HG02981 (cell line): ENCODE results near the gene PLEKHA4.

ENCODE experiments used
- ATAC-seq: cut with Tn5 transposase; IDR thresholded peaks from one replicate; pipeline ENCODE4 v1.9.1; 2021; ENCODE audit warnings: mild to moderate bottlenecking, moderate library complexity; ENCODE audit not compliant: unreplicated experiment

PLEKHA4 gene

GRCh38 chr19:48833977-48834376 is 34.4 kb downstream of the PLEKHA4 start:
- no peak for ATAC-seq

- ATAC-seq = no peak
Observed at GRCh38 chr19:48833049-48833448, 35.4 kb downstream of the PLEKHA4 start.

- no peak for ATAC-seq
Observed at GRCh38 chr19:48830965-48831364, 37.5 kb downstream of the PLEKHA4 start.

- ATAC-seq = no peak
Observed at GRCh38 chr19:48830088-48830487, 38.3 kb downstream of the PLEKHA4 start.

GRCh38 chr19:48826606-48827020 is 41.8 kb downstream of the PLEKHA4 start:
- ATAC-seq = no peak

GRCh38 chr19:48822514-48822913 is 45.9 kb downstream of the PLEKHA4 start:
- ATAC-seq = no peak

- no peak for ATAC-seq
Observed at GRCh38 chr19:48821633-48822032, 46.8 kb downstream of the PLEKHA4 start.

GRCh38 chr19:48819366-48819816 is 49.0 kb downstream of the PLEKHA4 start:
- ATAC-seq = no peak

GRCh38 chr19:48818234-48818820 is 50.1 kb downstream of the PLEKHA4 start:
- no peak for ATAC-seq

- no peak for ATAC-seq
Observed at GRCh38 chr19:48817585-48818124, 50.8 kb downstream of the PLEKHA4 start.

- no peak for ATAC-seq
Observed at GRCh38 chr19:48815870-48816501, 52.4 kb downstream of the PLEKHA4 start.

- no peak for ATAC-seq
Observed at GRCh38 chr19:48814895-48815294, 53.5 kb downstream of the PLEKHA4 start.

- no peak for ATAC-seq
Observed at GRCh38 chr19:48813123-48813913, 55.1 kb downstream of the PLEKHA4 start.

GRCh38 chr19:48812094-48812929 is 56.1 kb downstream of the PLEKHA4 start:
- no peak for ATAC-seq

GRCh38 chr19:48810151-48810550 is 58.3 kb downstream of the PLEKHA4 start:
- no peak for ATAC-seq

- no peak for ATAC-seq
Observed at GRCh38 chr19:48807590-48808308, 60.7 kb downstream of the PLEKHA4 start.

- no peak for ATAC-seq
Observed at GRCh38 chr19:48806818-48807589, 61.4 kb downstream of the PLEKHA4 start.

- no peak for ATAC-seq
Observed at GRCh38 chr19:48806518-48806817, 61.9 kb downstream of the PLEKHA4 start.

GRCh38 chr19:48805452-48805851 is 63.0 kb downstream of the PLEKHA4 start:
- ATAC-seq = no peak

- no peak for ATAC-seq
Observed at GRCh38 chr19:48804496-48804895, 63.9 kb downstream of the PLEKHA4 start.
